WTC11 (cell line): Measurements from ENCODE around the gene C22orf23.

Experiments used
- CREM ChIP-seq: sonication (generic); formaldehyde crosslinking; IDR thresholded peaks from 2 replicates; pipeline ENCODE4 v1.8.1; 2022; ENCODE audit warnings: mild to moderate bottlenecking, missing genetic modification reagents, moderate library complexity
- CTCF ChIP-seq: fragments of 200-600 bp; IDR thresholded peaks from 2 replicates; pipeline ENCODE4 v1.8.0; 2022; ENCODE audit warnings: antibody characterized with exemption
- E2F1 ChIP-seq: sonication (generic); formaldehyde crosslinking; IDR thresholded peaks from 2 replicates; pipeline ENCODE4 v1.8.0; 2022; ENCODE audit warnings: mild to moderate bottlenecking, missing genetic modification reagents
- JUN ChIP-seq: sonication (generic); formaldehyde crosslinking; IDR thresholded peaks from 2 replicates; pipeline ENCODE4 v1.8.0; 2023; ENCODE audit warnings: mild to moderate bottlenecking, missing genetic modification reagents
- KAT7 ChIP-seq: sonication (generic); formaldehyde crosslinking; IDR thresholded peaks from 2 replicates; pipeline ENCODE4 v1.8.1; 2023; ENCODE audit warnings: missing genetic modification reagents, mild to moderate bottlenecking, borderline replicate concordance
- NR2C2 ChIP-seq: sonication (generic); formaldehyde crosslinking; IDR thresholded peaks from 2 replicates; pipeline ENCODE4 v1.8.0; 2022; ENCODE audit warnings: mild to moderate bottlenecking, missing genetic modification reagents
- STAT6 ChIP-seq: sonication (generic); formaldehyde crosslinking; conservative IDR thresholded peaks from 2 replicates; pipeline ENCODE4 v1.8.1; 2023; ENCODE audit warnings: mild to moderate bottlenecking, low read depth, missing genetic modification reagents, moderate library complexity
- ZNF416 ChIP-seq: fragments of 250-450 bp; sonication (Bioruptor Pico); IDR thresholded peaks from 2 replicates; pipeline ENCODE4 v1.9.0; 2021; ENCODE audit warnings: mild to moderate bottlenecking, inconsistent platforms
- TF ChIP-seq, protein P1 (sequence below): fragments of 250-450 bp; sonication (Bioruptor Pico); IDR thresholded peaks from 2 replicates; pipeline ENCODE4 v2.1.2; 2022; ENCODE audit warnings: mild to moderate bottlenecking, moderate library complexity
- TF ChIP-seq, protein P2 (sequence below): sonication (generic); formaldehyde crosslinking; IDR thresholded peaks from 2 replicates; pipeline ENCODE4 v1.8.1; 2023; ENCODE audit warnings: mild to moderate bottlenecking, missing genetic modification reagents, moderate library complexity
- TF ChIP-seq, protein P3 (sequence below): sonication (generic); formaldehyde crosslinking; IDR thresholded peaks from 2 replicates; pipeline ENCODE4 v1.8.0; 2023; ENCODE audit warnings: missing genetic modification reagents

DNA sequence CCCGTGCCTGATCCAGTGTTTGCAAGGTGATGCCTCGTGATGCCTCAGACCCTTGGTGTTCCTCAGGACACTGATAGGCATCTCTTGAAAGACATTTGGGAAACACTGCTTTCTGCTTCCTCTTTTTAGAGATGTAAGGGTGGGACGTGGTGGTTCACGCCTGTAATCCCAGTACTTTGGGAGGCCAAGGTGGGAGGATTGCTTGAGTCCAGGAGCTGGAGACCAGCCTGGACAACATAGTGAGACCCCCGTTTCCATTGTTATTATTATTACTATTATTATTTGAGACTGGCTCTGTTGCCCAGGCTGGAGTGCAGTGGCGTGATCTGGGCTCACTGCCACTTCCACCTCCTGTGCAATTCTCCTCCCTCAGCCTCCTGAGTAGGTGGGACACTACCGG is 37.5 kb upstream of the C22orf23 start:
- no peak for TF ChIP-seq CTCF
- TF ChIP-seq KAT7 (CRISPR knock-in tag), result no peak
- no peak for TF ChIP-seq NR2C2
- TF ChIP-seq, protein P1, sequence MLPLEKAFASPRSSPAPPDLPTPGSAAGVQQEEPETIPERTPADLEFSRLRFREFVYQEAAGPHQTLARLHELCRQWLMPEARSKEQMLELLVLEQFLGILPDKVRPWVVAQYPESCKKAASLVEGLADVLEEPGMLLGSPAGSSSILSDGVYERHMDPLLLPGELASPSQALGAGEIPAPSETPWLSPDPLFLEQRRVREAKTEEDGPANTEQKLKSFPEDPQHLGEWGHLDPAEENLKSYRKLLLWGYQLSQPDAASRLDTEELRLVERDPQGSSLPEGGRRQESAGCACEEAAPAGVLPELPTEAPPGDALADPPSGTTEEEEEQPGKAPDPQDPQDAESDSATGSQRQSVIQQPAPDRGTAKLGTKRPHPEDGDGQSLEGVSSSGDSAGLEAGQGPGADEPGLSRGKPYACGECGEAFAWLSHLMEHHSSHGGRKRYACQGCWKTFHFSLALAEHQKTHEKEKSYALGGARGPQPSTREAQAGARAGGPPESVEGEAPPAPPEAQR (CRISPR knock-in tag), result no peak
- TF ChIP-seq, protein P2, sequence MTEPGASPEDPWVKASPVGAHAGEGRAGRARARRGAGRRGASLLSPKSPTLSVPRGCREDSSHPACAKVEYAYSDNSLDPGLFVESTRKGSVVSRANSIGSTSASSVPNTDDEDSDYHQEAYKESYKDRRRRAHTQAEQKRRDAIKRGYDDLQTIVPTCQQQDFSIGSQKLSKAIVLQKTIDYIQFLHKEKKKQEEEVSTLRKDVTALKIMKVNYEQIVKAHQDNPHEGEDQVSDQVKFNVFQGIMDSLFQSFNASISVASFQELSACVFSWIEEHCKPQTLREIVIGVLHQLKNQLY (CRISPR knock-in tag), result no peak
- no peak for TF ChIP-seq JUN (CRISPR knock-in tag)
- TF ChIP-seq E2F1, result no peak
- TF ChIP-seq, protein P3, sequence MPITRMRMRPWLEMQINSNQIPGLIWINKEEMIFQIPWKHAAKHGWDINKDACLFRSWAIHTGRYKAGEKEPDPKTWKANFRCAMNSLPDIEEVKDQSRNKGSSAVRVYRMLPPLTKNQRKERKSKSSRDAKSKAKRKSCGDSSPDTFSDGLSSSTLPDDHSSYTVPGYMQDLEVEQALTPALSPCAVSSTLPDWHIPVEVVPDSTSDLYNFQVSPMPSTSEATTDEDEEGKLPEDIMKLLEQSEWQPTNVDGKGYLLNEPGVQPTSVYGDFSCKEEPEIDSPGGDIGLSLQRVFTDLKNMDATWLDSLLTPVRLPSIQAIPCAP (CRISPR knock-in tag), result no peak
- no peak for TF ChIP-seq ZNF416 (CRISPR knock-in tag)
- no peak for TF ChIP-seq CREM (CRISPR knock-in tag)
- TF ChIP-seq STAT6 (CRISPR knock-in tag), result no peak
